HG03354 (cell line): Measurements from ENCODE around the gene UBAC1.
"Not testable (repeated sequence)": the region's sequence is repeated elsewhere in the genome, so short reads cannot be mapped to it uniquely, and the experiment has no call there.

Experiments used
- ATAC-seq: cut with Tn5 transposase; IDR thresholded peaks from one replicate; pipeline ENCODE4 v1.9.1; 2021; ENCODE audit warnings: mild to moderate bottlenecking; ENCODE audit not compliant: unreplicated experiment, poor library complexity, severe bottlenecking

Gene UBAC1

GRCh38 chr9:135946392-135946994 is 14.7 kb downstream of the UBAC1 start:
- ATAC-seq, result no peak

GRCh38 chr9:135945969-135946368 is 15.2 kb downstream of the UBAC1 start:
- ATAC-seq, result no peak

- no peak for ATAC-seq
Observed at GRCh38 chr9:135944444-135945252, 16.5 kb downstream of the UBAC1 start.

- not testable (repeated sequence) for ATAC-seq
Observed at GRCh38 chr9:135943604-135944003, 17.6 kb downstream of the UBAC1 start.

- ATAC-seq, result no peak
Observed at GRCh38 chr9:135941288-135941995, 19.7 kb downstream of the UBAC1 start.

GRCh38 chr9:135939351-135940265 is 21.6 kb downstream of the UBAC1 start:
- no peak for ATAC-seq

GRCh38 chr9:135937521-135938489 is 23.4 kb downstream of the UBAC1 start:
- no peak for ATAC-seq

GRCh38 chr9:135933114-135933513 is 28.1 kb downstream of the UBAC1 start:
- ATAC-seq, result no peak

- ATAC-seq, result no peak
Observed at GRCh38 chr9:135932656-135933055, 28.5 kb downstream of the UBAC1 start.

- no peak for ATAC-seq
Observed at GRCh38 chr9:135931349-135931820, 29.8 kb downstream of the UBAC1 start.

GRCh38 chr9:135930446-135931345 is 30.5 kb downstream of the UBAC1 start:
- ATAC-seq, result no peak

- no peak for ATAC-seq
Observed at GRCh38 chr9:135929656-135930445, 31.3 kb downstream of the UBAC1 start.

GRCh38 chr9:135928731-135929655 is 32.2 kb downstream of the UBAC1 start:
- no peak for ATAC-seq

GRCh38 chr9:135928074-135928730 is 33.0 kb downstream of the UBAC1 start:
- no peak for ATAC-seq
